ENCODE data around the gene PCBP3. TPM values are rescaled to one million over a fixed set of nuclear protein-coding genes. Genes with fewer than 3 reads are reported as not detected.

Gene PCBP3
- total RNA-seq, 1 experiment from 2014 or later: 1.4 TPM

GRCh38 chr21:45786660-45787059 lies 143.1 kb downstream of the PCBP3 start:
- H3K36me3 Mint-ChIP-seq (ENCODE audit: insufficient read depth, unreplicated experiment): no peaks in the 10 kb centered on the region
- TF ChIP-seq CTCF (IDR thresholded peaks at IDR 0.05; ENCODE audit: unreplicated experiment): no peak
- no peak overlapping the region for H3K4me3 Mint-ChIP-seq (ENCODE audit: low read depth, unreplicated experiment)
- H3K27ac Mint-ChIP-seq (ENCODE audit: unreplicated experiment): no peak overlapping the region
- intact Hi-C loops (cut with micrococcal nuclease; ENCODE audit: unreplicated experiment): no loop called here
- H3K27me3 Mint-ChIP-seq (ENCODE audit: unreplicated experiment): peaks cover 54% of the 10 kb centered on the region
- CTCF ChIA-PET: no interaction called here
- BruUV-seq (replicated peaks): no TSS peak
- H3K4me1 Mint-ChIP-seq (ENCODE audit: low read depth, unreplicated experiment): no peaks in the 10 kb centered on the region
- no peaks in the 10 kb centered on the region for H3K9me3 Mint-ChIP-seq (ENCODE audit: low read depth, unreplicated experiment)
- no peak for DNase-seq

GRCh38 chr21:45787371-45787770 lies 143.8 kb downstream of the PCBP3 start:
- no peaks in the 10 kb centered on the region for H3K9me3 Mint-ChIP-seq (ENCODE audit: low read depth, unreplicated experiment)
- no peak for DNase-seq
- intact Hi-C loops (cut with micrococcal nuclease; ENCODE audit: unreplicated experiment): no loop called here
- H3K27me3 Mint-ChIP-seq (ENCODE audit: unreplicated experiment): peaks cover 61% of the 10 kb centered on the region
- H3K36me3 Mint-ChIP-seq (ENCODE audit: insufficient read depth, unreplicated experiment): no peaks in the 10 kb centered on the region
- no peak for TF ChIP-seq CTCF (IDR thresholded peaks at IDR 0.05; ENCODE audit: unreplicated experiment)
- no TSS peak for BruUV-seq (replicated peaks)
- CTCF ChIA-PET: no interaction called here
- no peak overlapping the region for H3K27ac Mint-ChIP-seq (ENCODE audit: unreplicated experiment)
- no peaks in the 10 kb centered on the region for H3K4me1 Mint-ChIP-seq (ENCODE audit: low read depth, unreplicated experiment)
- no peak overlapping the region for H3K4me3 Mint-ChIP-seq (ENCODE audit: low read depth, unreplicated experiment)

- Mint-ChIP-seq H3K36me3 (ENCODE audit: insufficient read depth, unreplicated experiment) (no peaks in the 10 kb centered on the region), H3K4me3 (ENCODE audit: low read depth, unreplicated experiment) (no peak overlapping the region), H3K27me3 (ENCODE audit: unreplicated experiment) (peaks cover 64% of the 10 kb centered on the region), H3K4me1 (ENCODE audit: low read depth, unreplicated experiment) (no peaks in the 10 kb centered on the region), H3K27ac (ENCODE audit: unreplicated experiment) (no peak overlapping the region), H3K9me3 (ENCODE audit: low read depth, unreplicated experiment) (no peaks in the 10 kb centered on the region)
- TF ChIP-seq CTCF (IDR thresholded peaks at IDR 0.05; ENCODE audit: unreplicated experiment): no peak
- no peak for DNase-seq
- CTCF ChIA-PET: no interaction called here
- intact Hi-C loops (cut with micrococcal nuclease; ENCODE audit: unreplicated experiment): no loop called here
- BruUV-seq (replicated peaks): no TSS peak
Measured at GRCh38 chr21:45788198-45788597, 144.7 kb downstream of the PCBP3 start.

- TF ChIP-seq CTCF (IDR thresholded peaks at IDR 0.05; ENCODE audit: unreplicated experiment): no peak
- intact Hi-C loops (cut with micrococcal nuclease; ENCODE audit: unreplicated experiment): no loop called here
Measured at GRCh38 chr21:45788637-45789506, 145.3 kb downstream of the PCBP3 start.

More at GRCh38 chr21:45788637-45789506, 145.3 kb downstream of the PCBP3 start:
- H3K9me3 Mint-ChIP-seq (ENCODE audit: low read depth, unreplicated experiment): no peaks in the 10 kb centered on the region
- no peak overlapping the region for H3K4me3 Mint-ChIP-seq (ENCODE audit: low read depth, unreplicated experiment)
- H3K4me1 Mint-ChIP-seq (ENCODE audit: low read depth, unreplicated experiment): no peaks in the 10 kb centered on the region
- no peak for DNase-seq
- no peaks in the 10 kb centered on the region for H3K36me3 Mint-ChIP-seq (ENCODE audit: insufficient read depth, unreplicated experiment)
- H3K27me3 Mint-ChIP-seq (ENCODE audit: unreplicated experiment): peaks cover 64% of the 10 kb centered on the region
- H3K27ac Mint-ChIP-seq (ENCODE audit: unreplicated experiment): peak overlapping the region; percentile 9
- BruUV-seq (replicated peaks): no TSS peak
- CTCF ChIA-PET: no interaction called here
